Measurements from ENCODE around the gene AHR. TPM values are rescaled to one million over a fixed set of nuclear protein-coding genes. Genes with fewer than 3 reads are reported as not detected.
A peak's percentile ranks its signal among the peaks of the same experiment; 100 is the strongest.

The AHR gene
- total and polyA plus RNA-seq, 4 donors, result 22.8 to 413 (median 67.5) TPM

DNA sequence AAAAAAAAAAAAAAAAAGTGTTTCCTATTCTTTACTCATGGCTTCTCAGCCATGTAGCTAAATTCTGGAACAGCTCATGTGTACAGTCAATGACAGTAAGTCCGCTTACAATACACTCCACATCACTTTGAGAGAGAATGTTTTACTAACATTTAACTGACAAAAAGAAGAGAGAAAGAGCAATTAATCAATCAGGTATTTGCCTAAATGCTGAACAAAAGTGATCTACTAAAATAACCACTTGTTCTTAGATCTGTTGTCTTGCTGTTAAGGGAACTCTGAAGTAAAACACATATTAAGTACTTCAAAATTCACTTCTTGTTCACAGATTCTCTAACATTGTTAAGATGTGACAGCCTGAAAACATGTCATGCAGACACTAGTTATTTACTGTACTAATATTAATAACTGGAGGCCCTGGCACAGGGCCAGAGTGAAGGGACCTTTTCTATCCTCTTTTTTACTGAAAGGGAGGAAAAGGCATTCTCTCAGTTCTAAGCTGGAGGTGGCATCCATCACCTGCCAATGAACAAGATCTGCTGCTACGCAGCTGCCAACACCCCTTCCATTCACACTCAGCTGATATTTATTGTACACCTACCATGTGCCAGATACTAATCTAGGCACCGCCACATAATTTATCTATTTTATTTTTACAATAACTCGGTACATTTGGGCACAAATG is 72.6 kb downstream of the AHR start:
- Histone ChIP-seq H3K4me3 (no peak overlapping the region), H3K9ac (ENCODE audit: insufficient read depth in 1 of 2, low read length in 2 of 2) (no peak overlapping the region), H3K27ac (ENCODE audit: low read depth in 1 of 2, low read length in 1 of 2) (peak overlapping the region in 1 of 2 donors; percentile 88), H3K4me1 (ENCODE audit: control insufficient read depth in 5 of 5, insufficient read depth in 5 of 5, low read length in 5 of 5) (peaks cover 0 to 43% (median 6%) of the 10 kb centered on the region in 5 donors), H3K9me3 (ENCODE audit: control insufficient read depth in 4 of 4, insufficient read depth in 3 of 4, low read length in 3 of 4) (no peaks in the 10 kb centered on the region), H3K36me3 (ENCODE audit: control insufficient read depth in 4 of 4, insufficient read depth in 4 of 4, low read length in 4 of 4) (no peaks in the 10 kb centered on the region), H3K27me3 (ENCODE audit: control insufficient read depth in 3 of 3, insufficient read depth in 3 of 3, low read length in 2 of 3) (no peaks in the 10 kb centered on the region)
- TF ChIP-seq, protein P1, sequence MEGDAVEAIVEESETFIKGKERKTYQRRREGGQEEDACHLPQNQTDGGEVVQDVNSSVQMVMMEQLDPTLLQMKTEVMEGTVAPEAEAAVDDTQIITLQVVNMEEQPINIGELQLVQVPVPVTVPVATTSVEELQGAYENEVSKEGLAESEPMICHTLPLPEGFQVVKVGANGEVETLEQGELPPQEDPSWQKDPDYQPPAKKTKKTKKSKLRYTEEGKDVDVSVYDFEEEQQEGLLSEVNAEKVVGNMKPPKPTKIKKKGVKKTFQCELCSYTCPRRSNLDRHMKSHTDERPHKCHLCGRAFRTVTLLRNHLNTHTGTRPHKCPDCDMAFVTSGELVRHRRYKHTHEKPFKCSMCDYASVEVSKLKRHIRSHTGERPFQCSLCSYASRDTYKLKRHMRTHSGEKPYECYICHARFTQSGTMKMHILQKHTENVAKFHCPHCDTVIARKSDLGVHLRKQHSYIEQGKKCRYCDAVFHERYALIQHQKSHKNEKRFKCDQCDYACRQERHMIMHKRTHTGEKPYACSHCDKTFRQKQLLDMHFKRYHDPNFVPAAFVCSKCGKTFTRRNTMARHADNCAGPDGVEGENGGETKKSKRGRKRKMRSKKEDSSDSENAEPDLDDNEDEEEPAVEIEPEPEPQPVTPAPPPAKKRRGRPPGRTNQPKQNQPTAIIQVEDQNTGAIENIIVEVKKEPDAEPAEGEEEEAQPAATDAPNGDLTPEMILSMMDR (IDR thresholded peaks at IDR 0.05; ENCODE audit: control extremely low read depth, extremely low read depth), result no peak
- no peak for ATAC-seq (ENCODE audit: insufficient read depth, low FRiP score)
- 85 to 88% methylated on average over 4 of the region's 4 CpGs for WGBS, 2 donors
- peak; percentile 35 to 72 (median 61) for DNase-seq

DNA sequence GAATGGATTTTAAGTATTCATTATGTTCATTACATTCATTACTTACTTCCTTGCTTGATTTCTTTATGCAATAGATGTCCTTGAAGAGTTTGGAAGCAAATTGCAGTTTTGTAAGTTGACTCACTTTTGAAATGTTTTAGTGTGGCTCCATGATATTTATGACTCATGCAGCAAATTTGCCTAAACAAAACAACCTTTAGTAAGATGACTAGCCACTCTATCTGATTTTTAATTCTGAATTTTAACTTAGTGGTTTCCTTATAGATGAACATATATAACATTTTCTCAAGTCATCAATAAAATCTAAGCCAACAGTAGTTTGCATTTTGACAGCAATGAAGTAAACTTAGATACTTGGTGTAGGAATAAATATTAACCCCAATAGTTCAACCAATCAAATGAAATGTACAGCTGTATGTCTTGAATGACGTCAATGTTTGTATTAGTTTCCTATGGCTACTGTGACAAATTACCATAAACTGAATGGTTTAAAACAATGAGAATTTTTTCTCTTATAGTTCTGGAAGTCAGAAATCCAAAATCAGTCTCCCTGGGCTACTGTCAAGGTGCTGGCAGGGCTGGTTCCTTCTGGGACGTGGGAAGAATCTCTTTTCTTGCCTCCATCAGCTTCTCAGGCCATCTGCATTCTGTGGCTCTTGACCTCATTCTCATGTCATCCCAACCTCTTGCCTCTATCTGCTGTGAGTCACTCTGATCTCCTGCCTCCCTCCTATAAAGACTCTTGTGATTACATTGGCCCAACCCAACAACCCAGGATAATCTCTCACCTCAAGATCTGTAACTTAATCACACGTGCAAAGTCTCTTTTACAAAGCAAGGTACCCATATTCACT is 73.4 kb downstream of the AHR start:
- H3K9ac ChIP-seq (ENCODE audit: insufficient read depth in 1 of 2, low read length in 2 of 2), result no peak overlapping the region
- no peaks in the 10 kb centered on the region for H3K9me3 ChIP-seq (ENCODE audit: control insufficient read depth in 4 of 4, insufficient read depth in 3 of 4, low read length in 3 of 4)
- no peak overlapping the region for H3K4me3 ChIP-seq
- TF ChIP-seq, protein P1 (IDR thresholded peaks at IDR 0.05; ENCODE audit: control extremely low read depth, extremely low read depth), result no peak
- H3K36me3 ChIP-seq (ENCODE audit: control insufficient read depth in 4 of 4, insufficient read depth in 4 of 4, low read length in 4 of 4), result no peaks in the 10 kb centered on the region
- DNase-seq (peak in 2 of 3 donors; percentile 56 to 71), ATAC-seq (ENCODE audit: insufficient read depth, low FRiP score) (peak; percentile 39)
- H3K4me1 ChIP-seq (ENCODE audit: control insufficient read depth in 5 of 5, insufficient read depth in 5 of 5, low read length in 5 of 5), result peaks cover 0 to 43% (median 6%) of the 10 kb centered on the region in 5 donors
- no peaks in the 10 kb centered on the region for H3K27me3 ChIP-seq (ENCODE audit: control insufficient read depth in 3 of 3, insufficient read depth in 3 of 3, low read length in 2 of 3)
- 64 to 82% methylated on average over 3 of the region's 3 CpGs for WGBS, 2 donors
- H3K27ac ChIP-seq (ENCODE audit: low read depth in 1 of 2, low read length in 1 of 2), result peak overlapping the region in 1 of 2 donors; percentile 46

DNA sequence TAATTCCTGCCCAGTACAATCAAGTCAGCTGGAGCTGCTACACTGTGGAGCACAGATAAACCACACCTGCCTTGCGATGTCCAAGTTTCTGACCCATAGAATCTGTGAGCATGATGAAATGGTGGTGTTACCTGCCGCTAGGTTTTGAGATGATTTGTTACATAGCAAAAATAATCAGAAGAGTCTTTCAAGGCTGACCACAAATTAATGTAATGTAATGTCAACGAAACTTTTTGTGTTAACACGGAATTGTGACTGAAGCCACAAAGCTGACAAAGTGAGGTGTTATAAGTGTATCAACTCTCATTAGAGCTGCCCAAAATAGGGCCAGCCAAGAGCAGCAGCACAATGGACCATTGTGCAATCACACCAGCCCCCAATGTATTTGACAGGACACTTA is 75.7 kb downstream of the AHR start:
- 80 to 93% methylated on average over 4 of the region's 4 CpGs for WGBS, 2 donors
- no peak for DNase-seq
- peak overlapping the region in 1 of 2 donors; percentile 35 for H3K27ac ChIP-seq (ENCODE audit: low read depth in 1 of 2, low read length in 1 of 2)

More for the DNA sequence above, 75.7 kb downstream of the AHR start:
- TF ChIP-seq, protein P1 (IDR thresholded peaks at IDR 0.05; ENCODE audit: control extremely low read depth, extremely low read depth), result no peak
- Histone ChIP-seq H3K27me3 (ENCODE audit: control insufficient read depth in 3 of 3, insufficient read depth in 3 of 3, low read length in 2 of 3) (no peaks in the 10 kb centered on the region), H3K4me1 (ENCODE audit: control insufficient read depth in 5 of 5, insufficient read depth in 5 of 5, low read length in 5 of 5) (peaks cover 0 to 30% (median 3%) of the 10 kb centered on the region in 5 donors), H3K4me3 (no peak overlapping the region), H3K9me3 (ENCODE audit: control insufficient read depth in 4 of 4, insufficient read depth in 3 of 4, low read length in 3 of 4) (no peaks in the 10 kb centered on the region), H3K9ac (ENCODE audit: insufficient read depth in 1 of 2, low read length in 2 of 2) (no peak overlapping the region), H3K36me3 (ENCODE audit: control insufficient read depth in 4 of 4, insufficient read depth in 4 of 4, low read length in 4 of 4) (no peaks in the 10 kb centered on the region)
- no peak for ATAC-seq (ENCODE audit: insufficient read depth, low FRiP score)

Data from lung (tissue), 12 donors.